AG09319 (cell line): ENCODE data around the gene AP3B1.

Experiments used
- DNase-seq: peaks from one replicate; pipeline ENCODE4 v3.0.0-alpha.2; 2010; ENCODE audit warnings: low read depth; ENCODE audit errors: extremely low read depth
- TF ChIP-seq, protein P1 (sequence below): IDR thresholded peaks from 2 replicates; pipeline ENCODE4 v1.5.1; 2011; ENCODE audit warnings: low read depth, mild to moderate bottlenecking, inconsistent platforms, low read length, moderate library complexity

Gene AP3B1

DNA sequence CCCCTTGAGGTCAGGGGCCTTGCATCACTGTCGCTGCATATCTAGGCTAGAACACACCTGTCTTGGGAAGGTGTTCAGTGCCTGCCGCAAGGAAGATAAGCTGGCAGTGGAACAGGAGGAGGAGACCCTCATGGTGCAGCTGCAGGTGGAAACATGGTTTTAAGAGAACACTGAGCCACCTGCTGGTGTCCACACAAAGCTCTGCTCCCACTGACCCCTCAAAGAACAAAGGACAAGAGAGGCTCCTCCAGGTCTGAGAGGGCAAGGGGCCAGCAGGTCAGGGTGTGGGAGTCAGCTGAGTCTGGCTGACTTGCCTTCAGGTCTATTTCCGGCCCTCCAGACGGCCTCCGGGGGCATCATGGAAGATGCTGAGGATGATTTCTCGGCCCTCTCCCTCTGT is 308.2 kb downstream of the AP3B1 start:
- DNase-seq: no peak
- TF ChIP-seq, protein P1, sequence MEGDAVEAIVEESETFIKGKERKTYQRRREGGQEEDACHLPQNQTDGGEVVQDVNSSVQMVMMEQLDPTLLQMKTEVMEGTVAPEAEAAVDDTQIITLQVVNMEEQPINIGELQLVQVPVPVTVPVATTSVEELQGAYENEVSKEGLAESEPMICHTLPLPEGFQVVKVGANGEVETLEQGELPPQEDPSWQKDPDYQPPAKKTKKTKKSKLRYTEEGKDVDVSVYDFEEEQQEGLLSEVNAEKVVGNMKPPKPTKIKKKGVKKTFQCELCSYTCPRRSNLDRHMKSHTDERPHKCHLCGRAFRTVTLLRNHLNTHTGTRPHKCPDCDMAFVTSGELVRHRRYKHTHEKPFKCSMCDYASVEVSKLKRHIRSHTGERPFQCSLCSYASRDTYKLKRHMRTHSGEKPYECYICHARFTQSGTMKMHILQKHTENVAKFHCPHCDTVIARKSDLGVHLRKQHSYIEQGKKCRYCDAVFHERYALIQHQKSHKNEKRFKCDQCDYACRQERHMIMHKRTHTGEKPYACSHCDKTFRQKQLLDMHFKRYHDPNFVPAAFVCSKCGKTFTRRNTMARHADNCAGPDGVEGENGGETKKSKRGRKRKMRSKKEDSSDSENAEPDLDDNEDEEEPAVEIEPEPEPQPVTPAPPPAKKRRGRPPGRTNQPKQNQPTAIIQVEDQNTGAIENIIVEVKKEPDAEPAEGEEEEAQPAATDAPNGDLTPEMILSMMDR: no peak

DNA sequence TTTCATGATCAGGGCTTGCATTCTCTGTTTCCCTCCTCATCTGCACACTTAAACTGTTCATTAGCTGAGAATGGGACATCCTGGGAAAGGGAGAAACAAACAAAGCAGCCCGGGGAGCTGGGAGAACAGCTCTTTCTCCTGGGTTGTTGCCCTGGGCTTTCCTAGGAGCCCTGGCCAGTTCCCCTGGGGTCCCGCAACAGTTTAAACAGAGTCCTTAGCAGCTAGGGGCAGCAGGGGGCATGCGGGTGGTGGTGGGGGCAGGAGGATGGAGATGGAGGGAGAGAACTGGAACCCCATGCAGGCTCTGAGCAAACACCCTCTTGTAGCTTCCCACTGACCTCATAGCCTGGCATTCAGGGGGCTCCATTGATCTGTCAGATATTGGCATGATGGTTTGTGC is 309.3 kb downstream of the AP3B1 start:
- DNase-seq: no peak
- TF ChIP-seq, protein P1: no peak

DNA sequence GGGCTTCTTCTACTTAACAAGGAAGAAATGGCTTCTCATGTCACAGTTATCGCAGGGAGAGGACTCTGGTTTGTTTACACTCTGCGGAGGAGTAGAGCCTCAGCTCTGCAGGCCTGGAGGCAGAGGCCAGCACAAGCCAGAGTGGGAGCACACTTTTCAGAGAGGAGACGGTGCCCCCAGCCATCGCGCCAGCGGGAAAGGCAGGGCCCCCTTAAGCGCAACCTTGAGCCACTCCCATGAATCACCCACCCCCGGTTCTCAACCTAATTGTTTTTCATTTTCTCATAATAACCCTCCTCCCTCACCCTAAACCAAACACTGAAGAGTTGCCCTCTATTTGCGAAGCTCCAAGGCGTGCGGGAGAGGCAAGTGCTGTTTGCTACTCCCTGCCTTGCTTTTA is 309.9 kb downstream of the AP3B1 start:
- DNase-seq: no peak
- TF ChIP-seq, protein P1: no peak

DNA sequence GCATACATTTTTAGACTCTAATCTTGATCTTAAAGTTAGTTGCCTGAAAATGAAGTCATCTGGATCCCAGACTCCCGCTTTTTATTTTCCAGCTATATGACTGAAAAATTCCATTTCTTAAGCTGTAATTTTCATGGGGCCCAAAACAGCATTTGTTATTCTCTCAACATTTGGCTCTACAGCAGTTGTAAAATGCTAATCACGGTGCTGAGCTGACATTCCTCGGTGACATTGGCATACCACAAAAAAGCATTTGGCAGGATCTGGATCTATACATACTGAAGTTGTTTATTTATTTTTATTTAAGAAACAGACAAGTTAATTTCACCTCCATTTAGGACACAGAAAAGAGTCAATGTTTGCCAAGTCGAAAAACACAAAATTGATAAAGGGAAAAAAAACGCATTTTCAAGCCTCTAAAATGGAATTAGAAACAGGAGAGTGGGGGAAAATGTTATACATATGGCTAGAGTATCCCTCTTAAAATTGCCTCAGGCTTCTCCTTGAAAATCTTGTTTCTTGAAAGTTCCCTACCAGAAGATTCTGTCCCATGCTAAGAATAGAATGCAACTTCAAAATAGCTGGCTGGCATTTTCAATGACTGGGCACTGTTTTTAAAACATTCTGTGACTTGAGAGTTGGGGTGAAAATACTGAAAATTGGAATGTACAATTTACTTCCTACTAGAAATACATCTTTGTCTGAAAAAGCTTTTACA is 310.9 kb downstream of the AP3B1 start:
- DNase-seq: no peak
- TF ChIP-seq, protein P1: no peak

DNA sequence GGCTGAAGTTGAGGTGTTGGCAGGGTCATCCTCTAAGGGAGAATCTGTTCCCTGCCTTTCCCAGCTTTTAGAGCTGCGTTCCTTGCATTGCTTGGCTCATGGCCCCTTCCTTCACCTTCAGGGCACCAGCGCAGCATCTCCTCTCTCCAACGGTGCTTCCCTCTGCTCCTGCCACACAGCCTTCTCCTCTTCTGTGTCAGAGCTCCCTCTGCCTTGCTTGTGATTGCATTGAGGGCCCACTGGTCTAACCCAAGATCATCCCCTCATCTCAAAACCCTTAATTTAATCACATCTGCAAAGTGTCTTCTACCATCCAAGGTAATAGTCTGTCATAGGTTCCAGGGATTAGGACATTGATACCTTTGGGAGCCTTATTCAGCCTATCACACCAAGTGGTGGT is 312.7 kb downstream of the AP3B1 start:
- TF ChIP-seq, protein P1: no peak
- no peak for DNase-seq

DNA sequence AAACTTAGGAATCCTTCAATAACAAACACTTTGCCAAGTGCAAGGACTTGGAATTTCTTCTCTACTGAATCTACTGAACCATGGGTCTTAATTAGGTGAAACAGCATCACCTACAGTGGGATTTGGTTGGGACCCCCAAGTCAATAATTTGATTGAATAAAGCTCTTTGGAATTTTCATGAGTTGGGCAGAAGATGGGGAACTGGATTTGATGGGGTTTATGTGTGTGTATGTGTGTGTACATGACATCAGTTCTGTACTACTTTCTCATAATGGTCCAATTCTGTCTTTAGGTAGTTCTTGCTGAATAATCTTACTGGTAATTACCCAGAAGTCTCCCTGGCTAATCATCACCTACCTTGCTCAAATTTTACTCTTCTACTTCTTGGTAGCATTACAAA is 319.9 kb downstream of the AP3B1 start:
- TF ChIP-seq, protein P1: no peak
- no peak for DNase-seq

DNA sequence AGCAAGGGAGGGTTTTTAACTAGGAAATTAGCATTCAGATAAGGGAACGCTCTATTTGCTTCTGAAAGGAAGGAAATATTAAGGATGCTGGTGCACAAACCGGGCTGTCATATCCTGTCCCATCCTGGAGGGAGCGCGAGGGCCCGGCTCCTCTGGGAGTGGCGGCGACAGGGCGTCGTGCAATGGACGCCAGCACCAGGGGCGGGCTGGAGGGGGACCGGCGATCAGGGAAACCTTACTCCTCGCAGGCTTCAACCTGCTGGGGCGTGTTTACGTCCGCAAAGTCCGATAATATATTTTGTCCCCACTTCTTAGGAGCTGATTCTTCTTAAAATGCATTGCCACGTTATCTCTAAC is 321.3 kb downstream of the AP3B1 start:
- no peak for DNase-seq
- TF ChIP-seq, protein P1: no peak
